Measurements from ENCODE around the gene ERCC5.

ERCC5 gene

GRCh38 chr13:102812611-102813287 lies 33.1 kb upstream of the ERCC5 start:
- Histone ChIP-seq H3K4me3 (no peak overlapping the region), H3K27ac (no peak overlapping the region)
- DNase-seq (ENCODE audit: low spot score), result no peak
- no peak for TF ChIP-seq CTCF (IDR thresholded peaks at IDR 0.05)

GRCh38 chr13:102814025-102814607 lies 31.7 kb upstream of the ERCC5 start:
- no peak for DNase-seq (ENCODE audit: low spot score)
- Histone ChIP-seq H3K27ac (no peak overlapping the region), H3K4me3 (no peak overlapping the region)
- no peak for TF ChIP-seq CTCF (IDR thresholded peaks at IDR 0.05)

GRCh38 chr13:102814793-102815192 lies 31.0 kb upstream of the ERCC5 start:
- no peak overlapping the region for H3K27ac ChIP-seq
- DNase-seq (ENCODE audit: low spot score), result no peak
- no peak for TF ChIP-seq CTCF (IDR thresholded peaks at IDR 0.05)
- H3K4me3 ChIP-seq, result no peak overlapping the region

GRCh38 chr13:102815788-102816187 lies 30.0 kb upstream of the ERCC5 start:
- Histone ChIP-seq H3K4me3 (no peak overlapping the region), H3K27ac (no peak overlapping the region)
- DNase-seq (ENCODE audit: low spot score), result no peak
- no peak for TF ChIP-seq CTCF (IDR thresholded peaks at IDR 0.05)

- DNase-seq (ENCODE audit: low spot score), result no peak
- Histone ChIP-seq H3K4me3 (no peak overlapping the region), H3K27ac (no peak overlapping the region)
- no peak for TF ChIP-seq CTCF (IDR thresholded peaks at IDR 0.05)
These were observed 29.1 kb upstream of the ERCC5 start for GRCh38 chr13:102816708-102817107.

- DNase-seq (ENCODE audit: low spot score), result no peak
- Histone ChIP-seq H3K4me3 (no peak overlapping the region), H3K27ac (no peak overlapping the region)
- no peak for TF ChIP-seq CTCF (IDR thresholded peaks at IDR 0.05)
These were observed 28.6 kb upstream of the ERCC5 start for GRCh38 chr13:102817241-102817640.

GRCh38 chr13:102817907-102818306 lies 27.9 kb upstream of the ERCC5 start:
- Histone ChIP-seq H3K4me3 (no peak overlapping the region), H3K27ac (no peak overlapping the region)
- DNase-seq (ENCODE audit: low spot score), result no peak
- no peak for TF ChIP-seq CTCF (IDR thresholded peaks at IDR 0.05)
